Measurements from ENCODE around the gene NUDT22.

GRCh38 chr11:64229744-64230170 lies 3.7 kb downstream of the NUDT22 start:
- TF ChIP-seq POLR2A (IDR thresholded peaks at IDR 0.05) (no peak), POLR2AphosphoS5 (IDR thresholded peaks at IDR 0.05) (no peak)
- TF ChIP-seq, protein P1, sequence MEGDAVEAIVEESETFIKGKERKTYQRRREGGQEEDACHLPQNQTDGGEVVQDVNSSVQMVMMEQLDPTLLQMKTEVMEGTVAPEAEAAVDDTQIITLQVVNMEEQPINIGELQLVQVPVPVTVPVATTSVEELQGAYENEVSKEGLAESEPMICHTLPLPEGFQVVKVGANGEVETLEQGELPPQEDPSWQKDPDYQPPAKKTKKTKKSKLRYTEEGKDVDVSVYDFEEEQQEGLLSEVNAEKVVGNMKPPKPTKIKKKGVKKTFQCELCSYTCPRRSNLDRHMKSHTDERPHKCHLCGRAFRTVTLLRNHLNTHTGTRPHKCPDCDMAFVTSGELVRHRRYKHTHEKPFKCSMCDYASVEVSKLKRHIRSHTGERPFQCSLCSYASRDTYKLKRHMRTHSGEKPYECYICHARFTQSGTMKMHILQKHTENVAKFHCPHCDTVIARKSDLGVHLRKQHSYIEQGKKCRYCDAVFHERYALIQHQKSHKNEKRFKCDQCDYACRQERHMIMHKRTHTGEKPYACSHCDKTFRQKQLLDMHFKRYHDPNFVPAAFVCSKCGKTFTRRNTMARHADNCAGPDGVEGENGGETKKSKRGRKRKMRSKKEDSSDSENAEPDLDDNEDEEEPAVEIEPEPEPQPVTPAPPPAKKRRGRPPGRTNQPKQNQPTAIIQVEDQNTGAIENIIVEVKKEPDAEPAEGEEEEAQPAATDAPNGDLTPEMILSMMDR (IDR thresholded peaks at IDR 0.05 in 8 of 11, conservative IDR thresholded peaks at IDR 0.05 in 3 of 11) = no peak

All from spleen (tissue), 7 donors.